Fibroblast of lung (primary cell): ENCODE data around the gene SEMA6B. TPM values are rescaled to one million over a fixed set of nuclear protein-coding genes. Genes with fewer than 3 reads are reported as not detected.

Experiments used
- DNase-seq, 2 donors: peaks; one replicate each; pipeline versions ENCODE4 v3.0.0 to v3.0.0-alpha.2; 2010; ENCODE audit warnings: low read depth in 2 of 2
- H2AFZ ChIP-seq: 2 replicates; pipeline ENCODE4 v1.5.1; 2012; ENCODE audit warnings: low read length, control low read depth, inconsistent platforms
- H3K27ac ChIP-seq: 2 replicates; pipeline ENCODE4 v1.5.1; 2011; ENCODE audit warnings: low read length, control low read depth; ENCODE audit not compliant: insufficient read depth
- H3K27me3 ChIP-seq: 2 replicates; pipeline ENCODE4 v1.5.1; 2011; ENCODE audit warnings: mild to moderate bottlenecking, low read length; ENCODE audit not compliant: control insufficient read depth, insufficient read depth
- H3K36me3 ChIP-seq: 2 replicates; pipeline ENCODE4 v1.5.1; 2011; ENCODE audit warnings: low read length; ENCODE audit not compliant: control insufficient read depth, insufficient read depth
- H3K4me1 ChIP-seq: 2 replicates; pipeline ENCODE4 v1.5.1; 2011; ENCODE audit warnings: low read length; ENCODE audit not compliant: control insufficient read depth, insufficient read depth; ENCODE audit errors: extremely low read depth
- H3K4me2 ChIP-seq: 2 replicates; pipeline ENCODE4 v1.5.1; 2011; ENCODE audit warnings: low read length, control low read depth; ENCODE audit not compliant: insufficient read depth; ENCODE audit errors: extremely low read depth
- H3K4me3 ChIP-seq, 4 experiments: fragments of 200-600 bp in 1 of 4; sonication (generic) in 1 of 4; replicated peaks in 1 of 4; 2 replicates each; pipeline ENCODE4 v1.5.1; 2011 to 2016; ENCODE audit warnings: low read length in 4 of 4, low read depth in 3 of 4, mild to moderate bottlenecking in 3 of 4, control low read depth in 2 of 4, inconsistent platforms in 1 of 4, mixed read lengths in 1 of 4; ENCODE audit not compliant: insufficient read depth in 1 of 4; ENCODE audit errors: control extremely low read depth in 1 of 4
- H3K79me2 ChIP-seq: 2 replicates; pipeline ENCODE4 v1.5.1; 2012; ENCODE audit warnings: mild to moderate bottlenecking, low read length, inconsistent platforms; ENCODE audit not compliant: control insufficient read depth, insufficient read depth
- H3K9ac ChIP-seq: 2 replicates; pipeline ENCODE4 v1.5.1; 2011; ENCODE audit warnings: mild to moderate bottlenecking, low read length, control low read depth; ENCODE audit not compliant: insufficient read depth
- H3K9me3 ChIP-seq: 2 replicates; pipeline ENCODE4 v1.5.1; 2012; ENCODE audit warnings: low read depth, low read length; ENCODE audit not compliant: control insufficient read depth, insufficient read depth
- H4K20me1 ChIP-seq: 2 replicates; pipeline ENCODE4 v1.5.1; 2011; ENCODE audit warnings: low read length; ENCODE audit not compliant: control insufficient read depth, insufficient read depth; ENCODE audit errors: extremely low read depth
- CTCF ChIP-seq, 2 donors: IDR thresholded peaks in 1 of 2; conservative IDR thresholded peaks in 1 of 2; 1 replicate in 1 of 2; 2 replicates in 1 of 2; pipeline ENCODE4 v1.5.1; 2011 to 2012; ENCODE audit warnings: low read length in 2 of 2, control low read depth in 1 of 2, inconsistent platforms in 1 of 2, low read depth in 1 of 2, mild to moderate bottlenecking in 1 of 2
- EZH2 ChIP-seq: IDR thresholded peaks from 2 replicates; pipeline ENCODE4 v1.5.1; 2012; ENCODE audit warnings: low read length, control low read depth, mild to moderate bottlenecking; ENCODE audit errors: missing control alignments
- polyA plus RNA-seq, 2 donors: library from polyadenylated mRNA; depleted of rRNA in 1 of 2; stranded (reverse) in 1 of 2; unstranded in 1 of 2; fragments of >200 nt; gene quantifications; 2 replicates each; pipeline ENCODE4 v1.2.1, GENCODE V29; 2011 to 2012; ENCODE audit warnings: missing spikeins in 1 of 2
- total RNA-seq: library from RNA; depleted of rRNA; stranded (reverse); fragments of >200 nt; gene quantifications from 2 replicates; pipeline ENCODE4 v1.2.1, GENCODE V29; 2014

SEMA6B gene
- total and polyA plus RNA-seq, 2 donors (not counting 1 experiment from before 2014, with no cell fraction given): under 0.01 to 0.31 TPM

DNA sequence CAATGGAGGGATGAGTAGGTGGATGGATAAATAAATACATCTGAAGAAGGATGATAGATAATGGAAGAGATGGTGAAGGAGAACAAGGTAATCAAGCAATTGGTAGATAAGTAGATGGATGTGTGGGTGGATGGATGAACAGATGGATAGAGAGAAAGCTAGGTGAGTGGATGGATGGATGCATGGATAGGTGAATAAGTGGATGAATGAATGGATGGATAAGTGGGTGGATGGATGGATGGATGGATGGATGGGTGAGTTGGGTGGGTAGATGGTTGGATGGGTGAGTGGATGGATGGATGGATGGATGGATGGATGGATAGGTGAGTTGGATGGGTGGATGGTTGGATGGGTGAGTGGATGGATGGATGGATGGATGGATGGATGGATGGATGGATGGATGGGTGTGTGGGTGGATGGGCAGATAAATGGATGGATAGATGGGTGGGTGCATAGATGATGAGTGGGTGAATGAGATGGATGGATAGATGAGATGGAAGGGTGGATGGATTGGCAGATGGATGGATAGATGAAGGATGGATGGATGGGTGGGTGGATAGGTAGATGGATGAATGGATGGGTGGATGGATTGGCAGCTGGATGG lies 6.3 kb downstream of the SEMA6B start:
- Histone ChIP-seq H4K20me1 (no peaks in the 10 kb centered on the region), H3K4me3 (no peak overlapping the region), H3K9me3 (no peaks in the 10 kb centered on the region), H3K4me2 (no peak overlapping the region), H3K79me2 (no peaks in the 10 kb centered on the region), H3K36me3 (no peaks in the 10 kb centered on the region), H3K9ac (no peak overlapping the region), H3K27me3 (no peaks in the 10 kb centered on the region), H2AFZ (no peak overlapping the region), H3K27ac (no peak overlapping the region), H3K4me1 (no peaks in the 10 kb centered on the region)
- DNase-seq: no peak
- TF ChIP-seq EZH2 (no peak), CTCF (conservative IDR thresholded peaks at IDR 0.05 in 1 of 2, IDR thresholded peaks at IDR 0.05 in 1 of 2; ENCODE audit: low read depth in 1 of 2, low read length in 2 of 2) (no peak)

GRCh38 chr19:4552525-4552819 lies 7.0 kb downstream of the SEMA6B start:
- Histone ChIP-seq H3K27me3 (no peaks in the 10 kb centered on the region), H3K9ac (no peak overlapping the region), H3K79me2 (no peaks in the 10 kb centered on the region), H3K27ac (no peak overlapping the region), H4K20me1 (no peaks in the 10 kb centered on the region), H2AFZ (no peak overlapping the region), H3K4me1 (no peaks in the 10 kb centered on the region), H3K36me3 (no peaks in the 10 kb centered on the region), H3K4me2 (no peak overlapping the region), H3K4me3 (no peak overlapping the region), H3K9me3 (no peaks in the 10 kb centered on the region)
- no peak for DNase-seq
- TF ChIP-seq EZH2 (no peak), CTCF (conservative IDR thresholded peaks at IDR 0.05 in 1 of 2, IDR thresholded peaks at IDR 0.05 in 1 of 2; ENCODE audit: low read depth in 1 of 2, low read length in 2 of 2) (no peak)

- Histone ChIP-seq H3K4me3 (no peak overlapping the region), H3K27me3 (no peaks in the 10 kb centered on the region), H3K9me3 (no peaks in the 10 kb centered on the region), H3K79me2 (no peaks in the 10 kb centered on the region), H4K20me1 (no peaks in the 10 kb centered on the region), H2AFZ (no peak overlapping the region), H3K27ac (no peak overlapping the region), H3K9ac (no peak overlapping the region), H3K4me1 (no peaks in the 10 kb centered on the region), H3K36me3 (no peaks in the 10 kb centered on the region), H3K4me2 (no peak overlapping the region)
- DNase-seq: no peak
- TF ChIP-seq EZH2 (no peak), CTCF (conservative IDR thresholded peaks at IDR 0.05 in 1 of 2, IDR thresholded peaks at IDR 0.05 in 1 of 2; ENCODE audit: low read depth in 1 of 2, low read length in 2 of 2) (no peak)
Measured at GRCh38 chr19:4550479-4551050, 8.9 kb downstream of the SEMA6B start.
